Aorta (tissue), 5 donors: ENCODE data around the gene TNFRSF13B. TPM values are rescaled to one million over a fixed set of nuclear protein-coding genes. Genes with fewer than 3 reads are reported as not detected.
A peak's percentile ranks its signal among the peaks of the same experiment; 100 is the strongest.

Source experiments
- ATAC-seq: fragments of 200-7000 bp; cut with Tn5 transposase; one replicate; pipeline ENCODE4 v1.9.1; 2022; ENCODE audit warnings: moderate library complexity; ENCODE audit not compliant: low FRiP score
- DNase-seq, 2 donors: peaks; one replicate each; pipeline ENCODE4 v3.0.0-alpha.2; 2020
- H3K27ac ChIP-seq, 2 donors: one replicate each; pipeline ENCODE4 v1.5.1; 2013; ENCODE audit warnings: low read length in 2 of 2, mild to moderate bottlenecking in 2 of 2, moderate library complexity in 2 of 2, control low read depth in 1 of 2, inconsistent platforms in 1 of 2, low read depth in 1 of 2
- H3K27me3 ChIP-seq, 2 donors: one replicate each; pipeline ENCODE4 v1.6.1; 2013; ENCODE audit warnings: control low read depth in 1 of 2, low read length in 1 of 2, mild to moderate bottlenecking in 1 of 2, moderate library complexity in 1 of 2; ENCODE audit not compliant: insufficient read depth in 2 of 2, control insufficient read depth in 1 of 2
- H3K36me3 ChIP-seq, 2 donors: one replicate each; pipeline ENCODE4 v1.6.1; 2013; ENCODE audit warnings: control low read depth in 1 of 2, low read length in 1 of 2, mild to moderate bottlenecking in 1 of 2; ENCODE audit not compliant: insufficient read depth in 2 of 2, control insufficient read depth in 1 of 2
- H3K4me1 ChIP-seq, 2 donors: one replicate each; pipeline ENCODE4 v1.6.1; 2013; ENCODE audit warnings: low read length in 2 of 2, control low read depth in 1 of 2, mild to moderate bottlenecking in 1 of 2, moderate library complexity in 1 of 2; ENCODE audit not compliant: insufficient read depth in 2 of 2, control insufficient read depth in 1 of 2
- H3K4me3 ChIP-seq, 2 donors: one replicate each; pipeline ENCODE4 v1.5.1; 2013; ENCODE audit warnings: low read length in 2 of 2, control low read depth in 1 of 2, mild to moderate bottlenecking in 1 of 2
- H3K9me3 ChIP-seq: one replicate; pipeline ENCODE4 v1.6.1; 2013; ENCODE audit warnings: mild to moderate bottlenecking, low read length; ENCODE audit not compliant: control insufficient read depth
- WGBS, 2 donors: extraction: QIAGEN DNeasy Blood & Tissue Kit; methylation state at CpG; one replicate each; pipeline ENCODE4 v1.1.7; 2013; 5-methylcytosine and 5-hydroxymethylcytosine counted together
- intact Hi-C, 2 donors: fragments of 100-400 bp; cut with DNase I; formaldehyde crosslinking; loops; one replicate each; pipeline versions ENCODE4 v1.14.2 to v1.15.0; 2022
- polyA plus RNA-seq, 2 donors: library from polyadenylated mRNA; stranded (reverse); fragments of 200-250 nt; gene quantifications; one replicate each; pipeline ENCODE4 v1.2.3, GENCODE V29; 2013
- total RNA-seq, 2 donors: library from RNA; stranded (reverse); fragmentation: NEBNext Ultra II Directional; extraction: Animal tissue kit (Norgen Biotek cat#: 25700); gene quantifications; one replicate each; pipeline ENCODE4 v1.2.1, GENCODE V29; 2021
- donor health status: healthy with polysubstance abuse.
- donor health status: Bipolar disorder and iron deficiency.
- donor health status: DM: no; HTN: no; CAD: no.
- donor health status: DM: no; HTN: no; CAD: no.
- donor health status: DM: yes; HTN: yes; CAD: no.

The TNFRSF13B gene
- total and polyA plus RNA-seq, 4 donors = not detected

GRCh38 chr17:16989230-16989952 lies 17.5 kb upstream of the TNFRSF13B start:
- Histone ChIP-seq H3K27ac (no peak overlapping the region), H3K4me1 (no peaks in the 10 kb centered on the region), H3K4me3 (no peak overlapping the region), H3K27me3 (no peaks in the 10 kb centered on the region), H3K36me3 (no peaks in the 10 kb centered on the region), H3K9me3 (no peaks in the 10 kb centered on the region)
- DNase-seq (no peak), ATAC-seq (no peak)
- WGBS, 2 donors = 73 to 79% methylated on average over 12 of the region's 12 CpGs
- intact Hi-C loops = no loop called here

GRCh38 chr17:16988749-16989229 lies 16.9 kb upstream of the TNFRSF13B start:
- Histone ChIP-seq H3K4me3 (no peak overlapping the region), H3K27me3 (no peaks in the 10 kb centered on the region), H3K4me1 (no peaks in the 10 kb centered on the region), H3K9me3 (no peaks in the 10 kb centered on the region), H3K36me3 (no peaks in the 10 kb centered on the region), H3K27ac (no peak overlapping the region)
- ATAC-seq = no peak
- intact Hi-C loops = no loop called here
- DNase-seq = no peak
- WGBS, 2 donors = 76 to 86% methylated on average over 10 of the region's 10 CpGs

GRCh38 chr17:16987830-16988601 lies 16.1 kb upstream of the TNFRSF13B start:
- 44 to 49% methylated on average over 11 of the region's 11 CpGs for WGBS, 2 donors
- Histone ChIP-seq H3K4me1 (no peaks in the 10 kb centered on the region), H3K36me3 (no peaks in the 10 kb centered on the region), H3K4me3 (no peak overlapping the region), H3K27ac (no peak overlapping the region), H3K27me3 (no peaks in the 10 kb centered on the region), H3K9me3 (no peaks in the 10 kb centered on the region)
- peak in 1 of 2 donors; percentile 91 for DNase-seq
- ATAC-seq = peak; percentile 72
- intact Hi-C loops = no loop called here

GRCh38 chr17:16987066-16987829 lies 15.3 kb upstream of the TNFRSF13B start:
- no peaks in the 10 kb centered on the region for H3K36me3 ChIP-seq
- no peak overlapping the region for H3K27ac ChIP-seq
- intact Hi-C loops = no loop called here
- DNase-seq (no peak), ATAC-seq (no peak)
- H3K4me1 ChIP-seq = no peaks in the 10 kb centered on the region
- H3K4me3 ChIP-seq = no peak overlapping the region
- 87 to 91% methylated on average over 10 of the region's 10 CpGs for WGBS, 2 donors
- no peaks in the 10 kb centered on the region for H3K27me3 ChIP-seq
- no peaks in the 10 kb centered on the region for H3K9me3 ChIP-seq

- no peaks in the 10 kb centered on the region for H3K27me3 ChIP-seq
- H3K9me3 ChIP-seq = no peaks in the 10 kb centered on the region
- DNase-seq (no peak), ATAC-seq (no peak)
- no peaks in the 10 kb centered on the region for H3K36me3 ChIP-seq
- intact Hi-C loops = no loop called here
- WGBS, 2 donors = 85 to 93% methylated on average over 1 of the region's 1 CpG
- H3K4me1 ChIP-seq = no peaks in the 10 kb centered on the region
- H3K27ac ChIP-seq = no peak overlapping the region
- no peak overlapping the region for H3K4me3 ChIP-seq
These were observed 14.5 kb upstream of the TNFRSF13B start for GRCh38 chr17:16986391-16986790.

- no peak for ATAC-seq
- WGBS, 2 donors = 85 to 89% methylated on average over 5 of the region's 5 CpGs
- intact Hi-C loops = no loop called here
- DNase-seq = no peak
- Histone ChIP-seq H3K27me3 (no peaks in the 10 kb centered on the region), H3K4me1 (no peaks in the 10 kb centered on the region), H3K36me3 (no peaks in the 10 kb centered on the region), H3K9me3 (no peaks in the 10 kb centered on the region), H3K27ac (no peak overlapping the region), H3K4me3 (no peak overlapping the region)
These were observed 10.0 kb upstream of the TNFRSF13B start for GRCh38 chr17:16981928-16982327.

- ATAC-seq (no peak), DNase-seq (no peak)
- no peaks in the 10 kb centered on the region for H3K4me1 ChIP-seq
- no peaks in the 10 kb centered on the region for H3K27me3 ChIP-seq
- H3K9me3 ChIP-seq = no peaks in the 10 kb centered on the region
- H3K4me3 ChIP-seq = no peak overlapping the region
- intact Hi-C loops = no loop called here
- 80 to 81% methylated on average over 25 to 26 of the region's 26 CpGs for WGBS, 2 donors
- no peaks in the 10 kb centered on the region for H3K36me3 ChIP-seq
- H3K27ac ChIP-seq = no peak overlapping the region
These were observed 9.2 kb upstream of the TNFRSF13B start for GRCh38 chr17:16980813-16981731.

GRCh38 chr17:16980061-16980460 lies 8.1 kb upstream of the TNFRSF13B start:
- no peaks in the 10 kb centered on the region for H3K4me1 ChIP-seq
- intact Hi-C loops = no loop called here
- H3K27me3 ChIP-seq = no peaks in the 10 kb centered on the region
- no peak for DNase-seq
- H3K9me3 ChIP-seq = no peaks in the 10 kb centered on the region
- no peaks in the 10 kb centered on the region for H3K36me3 ChIP-seq
- no peak overlapping the region for H3K27ac ChIP-seq
- WGBS, 2 donors = 62 to 73% methylated on average over 8 of the region's 8 CpGs
- no peak for ATAC-seq
- H3K4me3 ChIP-seq = no peak overlapping the region
